ENCODE data around the gene SARS2.
A peak's percentile ranks its signal among the peaks of the same experiment; 100 is the strongest.

SARS2 gene

GRCh38 chr19:38915329-38916321 lies 14.9 kb downstream of the SARS2 start:
- DNase-seq, result no peak

DNA sequence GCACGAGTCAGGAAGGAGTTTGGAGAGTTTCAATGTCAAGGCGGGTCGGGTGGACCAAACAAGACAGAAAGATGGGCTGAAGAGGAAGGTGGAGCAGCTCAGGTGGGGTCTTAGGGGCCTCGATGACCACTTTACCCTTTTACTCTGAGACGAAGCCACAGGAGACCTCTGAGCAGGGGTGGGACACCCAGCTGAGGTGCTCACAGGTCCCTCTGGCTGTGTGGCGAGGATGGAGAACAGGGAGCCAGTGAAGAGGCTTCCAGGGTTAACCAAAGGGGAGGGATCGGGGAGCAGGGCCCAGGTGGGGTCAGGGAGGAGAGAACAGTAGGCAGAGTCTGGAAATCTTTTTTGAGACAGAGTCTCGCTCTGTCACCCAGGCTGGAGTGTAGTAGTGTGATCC lies 16.6 kb downstream of the SARS2 start:
- DNase-seq, result no peak

- no peak for DNase-seq
Observed at GRCh38 chr19:38912600-38913514, 17.7 kb downstream of the SARS2 start.

DNA sequence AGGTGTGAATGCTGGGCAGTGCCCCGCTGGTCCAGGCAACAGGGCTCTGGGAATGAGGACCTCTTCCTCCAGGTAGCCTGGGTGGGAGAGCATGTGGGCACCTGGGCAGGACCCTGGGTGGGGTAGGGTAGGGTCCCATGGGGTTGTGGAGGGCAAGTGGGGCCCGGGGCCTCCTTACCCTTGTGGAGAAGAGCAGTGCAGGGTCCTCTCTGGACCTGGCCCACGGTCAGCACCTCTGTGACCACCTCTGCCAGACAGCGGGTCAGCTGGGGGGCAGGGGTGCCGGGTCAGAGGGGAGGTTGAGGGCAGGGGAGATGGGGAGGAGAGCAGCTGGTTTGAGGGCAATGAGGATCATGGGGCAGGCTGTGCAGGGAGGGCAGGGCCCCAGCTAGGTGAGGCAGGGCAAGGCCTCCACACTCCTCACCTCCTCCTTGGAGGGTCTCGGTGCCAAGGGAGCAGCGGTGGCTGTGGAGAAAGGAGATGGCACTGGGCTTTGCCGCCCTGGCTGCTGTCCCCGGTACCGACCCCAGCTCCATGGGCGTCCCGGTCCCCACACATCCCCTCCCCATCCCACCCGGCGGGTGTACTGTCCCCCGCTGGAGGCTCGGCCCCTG lies 19.1 kb downstream of the SARS2 start:
- DNase-seq, result no peak

- no peak for DNase-seq
Observed at GRCh38 chr19:38910488-38910887, 20.1 kb downstream of the SARS2 start.

DNA sequence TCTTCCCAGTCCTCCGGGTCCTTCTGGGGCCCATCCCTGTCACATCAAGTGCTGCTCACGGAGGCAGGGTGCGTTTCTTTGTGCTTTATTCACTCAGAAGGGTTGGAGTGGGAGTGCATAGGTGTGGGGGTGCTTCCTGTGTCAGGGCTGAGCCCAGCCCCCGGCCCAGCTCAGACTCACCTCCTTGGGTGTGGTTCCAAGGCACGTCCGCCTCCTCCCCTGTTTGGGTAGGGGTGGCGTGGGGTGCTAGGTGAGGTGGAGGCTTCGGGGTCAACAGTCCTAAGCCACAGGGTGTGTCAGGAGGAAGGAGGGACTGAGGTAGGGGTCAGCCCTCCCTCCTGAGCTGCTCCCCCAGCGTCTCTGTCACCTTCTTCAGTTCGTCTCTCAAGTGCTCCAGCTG lies 21.7 kb downstream of the SARS2 start:
- no peak for DNase-seq

DNA sequence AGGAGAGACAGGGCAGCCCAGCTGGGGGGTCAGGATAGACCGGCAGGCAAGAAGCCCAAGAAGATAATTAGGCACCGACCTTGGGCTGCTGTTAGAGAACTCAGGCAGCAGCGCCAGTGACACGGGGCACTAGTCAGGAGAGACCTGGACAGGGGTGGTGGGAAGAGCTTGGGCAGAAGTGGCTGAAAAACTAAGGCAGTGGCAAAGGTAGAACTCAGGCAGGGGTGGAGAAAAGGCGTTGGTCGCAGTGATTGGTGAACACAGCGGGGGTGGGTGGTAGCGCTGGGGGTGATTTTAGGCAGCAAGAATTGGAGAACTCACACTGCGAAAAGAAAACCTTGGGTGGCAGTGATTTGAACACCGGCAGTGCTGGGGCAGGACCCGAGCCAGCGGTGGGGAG lies 22.9 kb downstream of the SARS2 start:
- no peak for DNase-seq

DNA sequence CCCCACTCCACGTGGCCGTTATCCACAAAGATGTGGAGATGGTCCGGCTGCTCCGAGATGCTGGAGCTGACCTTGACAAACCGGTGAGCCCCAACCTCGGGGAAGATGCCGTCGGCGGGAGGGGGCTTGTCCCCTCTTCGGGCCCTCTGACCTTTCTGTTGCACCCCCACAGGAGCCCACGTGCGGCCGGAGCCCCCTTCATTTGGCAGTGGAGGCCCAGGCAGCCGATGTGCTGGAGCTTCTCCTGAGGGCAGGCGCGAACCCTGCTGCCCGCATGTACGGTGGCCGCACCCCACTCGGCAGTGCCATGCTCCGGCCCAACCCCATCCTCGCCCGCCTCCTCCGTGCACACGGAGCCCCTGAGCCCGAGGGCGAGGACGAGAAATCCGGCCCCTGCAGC lies 23.3 kb downstream of the SARS2 start:
- DNase-seq, result no peak

- no peak for DNase-seq
Observed at GRCh38 chr19:38905620-38906019, 24.9 kb downstream of the SARS2 start.

GRCh38 chr19:38904581-38905539 lies 25.7 kb downstream of the SARS2 start:
- no peak for DNase-seq

- no peak for DNase-seq
Observed at GRCh38 chr19:38901683-38902082, 28.9 kb downstream of the SARS2 start.

DNA sequence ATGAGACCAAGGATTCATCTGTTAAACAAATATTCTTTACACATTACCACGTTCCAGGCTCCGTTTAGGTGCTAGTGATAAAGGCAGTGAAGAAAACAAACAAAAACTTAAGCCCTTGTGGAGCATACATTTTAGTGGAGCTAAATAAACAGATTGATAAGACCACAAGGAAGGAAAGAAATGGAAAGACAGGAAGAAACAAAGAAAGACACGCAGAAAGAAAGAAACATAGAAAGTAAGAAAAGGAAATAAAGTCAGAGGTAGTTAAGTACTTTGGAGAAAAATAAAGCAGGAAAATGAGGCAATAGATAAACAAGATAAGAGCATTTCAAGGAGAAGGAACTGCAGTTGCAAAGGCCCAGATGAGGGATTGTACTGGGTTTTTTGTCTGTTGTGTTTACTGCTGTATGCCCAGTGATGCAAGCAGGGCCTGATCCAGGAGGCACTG lies 29.8 kb downstream of the SARS2 start:
- no peak for DNase-seq

- no peak for DNase-seq
Observed at GRCh38 chr19:38900202-38900629, 30.3 kb downstream of the SARS2 start.

GRCh38 chr19:38899447-38900201 lies 30.9 kb downstream of the SARS2 start, which contains the start of the genes NFKBIB and SIRT2:
TSS of gene NFKBIB (plus strand) at chr19:38899969. CDS start at chr19:38900033, 64 bp downstream.
TSS of gene SIRT2 (minus strand) at chr19:38899618. CDS start at chr19:38899521, 97 bp downstream.
- peak; percentile 99 for DNase-seq

GRCh38 chr19:38898788-38899446 lies 31.6 kb downstream of the SARS2 start:
- DNase-seq, result no peak

DNA sequence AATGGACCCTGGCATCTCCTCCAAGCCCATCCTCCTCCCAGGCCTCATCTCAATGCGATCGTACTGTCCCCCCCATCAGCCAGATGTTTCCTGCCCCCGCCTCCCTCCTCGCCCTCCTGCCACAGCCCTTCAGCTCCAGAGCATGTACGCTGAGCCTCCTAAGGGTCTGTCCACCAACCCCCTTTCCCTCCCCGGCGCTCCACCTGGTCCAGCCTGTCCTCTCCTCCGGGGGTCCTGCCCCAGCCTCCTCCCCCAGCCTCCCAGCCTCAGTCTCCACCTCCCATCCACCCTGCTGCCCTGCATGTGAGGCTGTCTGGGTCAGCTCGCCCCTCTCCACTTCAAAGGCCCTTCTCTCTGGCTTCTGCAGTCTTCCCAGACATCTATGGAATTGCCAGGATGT lies 35.6 kb downstream of the SARS2 start:
- no peak for DNase-seq

- no peak for DNase-seq
Observed at GRCh38 chr19:38893341-38893771, 37.2 kb downstream of the SARS2 start.

GRCh38 chr19:38892841-38893240 lies 37.7 kb downstream of the SARS2 start:
- DNase-seq, result no peak

DNA sequence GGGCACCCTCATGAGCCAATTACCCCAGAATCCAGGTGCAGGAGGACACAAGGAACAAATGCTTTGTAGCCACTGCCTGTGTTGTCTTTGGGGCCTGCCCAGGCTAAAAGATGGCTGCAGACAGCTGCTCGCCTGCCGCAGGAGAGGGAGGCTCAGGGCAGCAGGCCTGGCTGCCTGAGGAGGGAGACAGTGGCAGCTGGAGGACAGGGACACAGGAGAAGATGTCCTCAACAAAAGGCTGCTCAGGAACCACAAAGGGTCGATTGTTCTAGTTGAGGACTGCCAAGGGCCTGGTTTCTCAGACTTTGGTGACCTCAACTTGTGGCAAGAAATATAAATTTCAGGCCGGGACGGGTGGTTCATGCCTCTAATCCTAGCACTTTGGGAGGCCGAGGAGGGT lies 38.8 kb downstream of the SARS2 start:
- DNase-seq, result no peak

DNA sequence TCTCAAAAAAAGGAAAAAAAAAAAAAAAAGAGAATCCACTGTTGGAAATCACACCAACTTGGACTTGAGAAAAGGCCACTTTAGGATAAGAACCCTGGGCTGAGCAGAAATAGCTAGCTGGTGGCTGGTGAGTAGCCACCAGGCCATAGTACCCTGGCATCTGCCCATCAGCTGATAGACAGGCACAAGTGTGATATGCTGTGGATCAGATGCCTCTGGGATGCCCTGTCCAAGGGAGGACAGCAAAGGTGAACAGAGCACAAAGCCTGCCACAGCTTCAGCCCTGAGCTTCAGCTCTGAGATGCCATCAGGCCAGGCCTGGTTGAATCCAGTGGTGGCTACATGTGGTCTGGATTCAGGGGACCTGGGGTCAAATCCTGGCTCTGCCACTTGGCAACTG lies 39.9 kb downstream of the SARS2 start:
- no peak for DNase-seq

Data from activated CD4-positive, alpha-beta T cell treated with anti-CD3 and anti-CD28 coated beads, Interleukin-2, amount 50 U/mL, for 1 hour (primary cell).